Fibroblast of lung (primary cell): ENCODE data around the gene RAB3GAP1. TPM values are rescaled to one million over a fixed set of nuclear protein-coding genes. Genes with fewer than 3 reads are reported as not detected.

Experiments
- DNase-seq, 2 donors: peaks; one replicate each; pipeline versions ENCODE4 v3.0.0 to v3.0.0-alpha.2; 2010; ENCODE audit warnings: low read depth in 2 of 2
- H2AFZ ChIP-seq: 2 replicates; pipeline ENCODE4 v1.5.1; 2012; ENCODE audit warnings: low read length, control low read depth, inconsistent platforms
- H3K27ac ChIP-seq: 2 replicates; pipeline ENCODE4 v1.5.1; 2011; ENCODE audit warnings: low read length, control low read depth; ENCODE audit not compliant: insufficient read depth
- H3K27me3 ChIP-seq: 2 replicates; pipeline ENCODE4 v1.5.1; 2011; ENCODE audit warnings: mild to moderate bottlenecking, low read length; ENCODE audit not compliant: control insufficient read depth, insufficient read depth
- H3K36me3 ChIP-seq: 2 replicates; pipeline ENCODE4 v1.5.1; 2011; ENCODE audit warnings: low read length; ENCODE audit not compliant: control insufficient read depth, insufficient read depth
- H3K4me1 ChIP-seq: 2 replicates; pipeline ENCODE4 v1.5.1; 2011; ENCODE audit warnings: low read length; ENCODE audit not compliant: control insufficient read depth, insufficient read depth; ENCODE audit errors: extremely low read depth
- H3K4me2 ChIP-seq: 2 replicates; pipeline ENCODE4 v1.5.1; 2011; ENCODE audit warnings: low read length, control low read depth; ENCODE audit not compliant: insufficient read depth; ENCODE audit errors: extremely low read depth
- H3K4me3 ChIP-seq, 4 experiments: fragments of 200-600 bp in 1 of 4; sonication (generic) in 1 of 4; replicated peaks in 1 of 4; 2 replicates each; pipeline ENCODE4 v1.5.1; 2011 to 2016; ENCODE audit warnings: low read length in 4 of 4, low read depth in 3 of 4, mild to moderate bottlenecking in 3 of 4, control low read depth in 2 of 4, inconsistent platforms in 1 of 4, mixed read lengths in 1 of 4; ENCODE audit not compliant: insufficient read depth in 1 of 4; ENCODE audit errors: control extremely low read depth in 1 of 4
- H3K79me2 ChIP-seq: 2 replicates; pipeline ENCODE4 v1.5.1; 2012; ENCODE audit warnings: mild to moderate bottlenecking, low read length, inconsistent platforms; ENCODE audit not compliant: control insufficient read depth, insufficient read depth
- H3K9ac ChIP-seq: 2 replicates; pipeline ENCODE4 v1.5.1; 2011; ENCODE audit warnings: mild to moderate bottlenecking, low read length, control low read depth; ENCODE audit not compliant: insufficient read depth
- H3K9me3 ChIP-seq: 2 replicates; pipeline ENCODE4 v1.5.1; 2012; ENCODE audit warnings: low read depth, low read length; ENCODE audit not compliant: control insufficient read depth, insufficient read depth
- H4K20me1 ChIP-seq: 2 replicates; pipeline ENCODE4 v1.5.1; 2011; ENCODE audit warnings: low read length; ENCODE audit not compliant: control insufficient read depth, insufficient read depth; ENCODE audit errors: extremely low read depth
- CTCF ChIP-seq, 2 donors: IDR thresholded peaks in 1 of 2; conservative IDR thresholded peaks in 1 of 2; 1 replicate in 1 of 2; 2 replicates in 1 of 2; pipeline ENCODE4 v1.5.1; 2011 to 2012; ENCODE audit warnings: low read length in 2 of 2, control low read depth in 1 of 2, inconsistent platforms in 1 of 2, low read depth in 1 of 2, mild to moderate bottlenecking in 1 of 2
- EZH2 ChIP-seq: IDR thresholded peaks from 2 replicates; pipeline ENCODE4 v1.5.1; 2012; ENCODE audit warnings: low read length, control low read depth, mild to moderate bottlenecking; ENCODE audit errors: missing control alignments
- polyA plus RNA-seq, 2 donors: library from polyadenylated mRNA; depleted of rRNA in 1 of 2; stranded (reverse) in 1 of 2; unstranded in 1 of 2; fragments of >200 nt; gene quantifications; 2 replicates each; pipeline ENCODE4 v1.2.1, GENCODE V29; 2011 to 2012; ENCODE audit warnings: missing spikeins in 1 of 2
- total RNA-seq: library from RNA; depleted of rRNA; stranded (reverse); fragments of >200 nt; gene quantifications from 2 replicates; pipeline ENCODE4 v1.2.1, GENCODE V29; 2014

RAB3GAP1 gene
- total and polyA plus RNA-seq, 2 donors (not counting 1 experiment from before 2014, with no cell fraction given) = 42.4 to 82.6 TPM

- peak in 1 of 2 donors; percentile 26 for DNase-seq
- H3K27ac ChIP-seq = no peak overlapping the region
- H3K9ac ChIP-seq = no peak overlapping the region
- peaks cover 2% of the 10 kb centered on the region for H3K36me3 ChIP-seq
- no peak overlapping the region for H3K4me2 ChIP-seq
- no peaks in the 10 kb centered on the region for H4K20me1 ChIP-seq
- no peaks in the 10 kb centered on the region for H3K9me3 ChIP-seq
- TF ChIP-seq EZH2 (no peak), CTCF (conservative IDR thresholded peaks at IDR 0.05 in 1 of 2, IDR thresholded peaks at IDR 0.05 in 1 of 2; ENCODE audit: low read depth in 1 of 2, low read length in 2 of 2) (no peak)
- H3K79me2 ChIP-seq = no peaks in the 10 kb centered on the region
- H3K4me1 ChIP-seq = no peaks in the 10 kb centered on the region
- no peak overlapping the region for H2AFZ ChIP-seq
- no peak overlapping the region for H3K4me3 ChIP-seq
- H3K27me3 ChIP-seq = no peaks in the 10 kb centered on the region
Observed at GRCh38 chr2:135124924-135125886, 73.1 kb downstream of the RAB3GAP1 start.

GRCh38 chr2:135125940-135126339, 73.8 kb downstream of the RAB3GAP1 start:
- Histone ChIP-seq H3K36me3 (peaks cover 2% of the 10 kb centered on the region), H3K27me3 (no peaks in the 10 kb centered on the region), H3K4me2 (no peak overlapping the region), H3K4me1 (no peaks in the 10 kb centered on the region), H3K9me3 (no peaks in the 10 kb centered on the region), H4K20me1 (no peaks in the 10 kb centered on the region), H3K4me3 (no peak overlapping the region), H3K27ac (no peak overlapping the region), H2AFZ (no peak overlapping the region), H3K9ac (no peak overlapping the region), H3K79me2 (no peaks in the 10 kb centered on the region)
- DNase-seq = no peak
- TF ChIP-seq CTCF (conservative IDR thresholded peaks at IDR 0.05 in 1 of 2, IDR thresholded peaks at IDR 0.05 in 1 of 2; ENCODE audit: low read depth in 1 of 2, low read length in 2 of 2) (no peak), EZH2 (no peak)

GRCh38 chr2:135130751-135131150, 78.7 kb downstream of the RAB3GAP1 start:
- no peak overlapping the region for H3K27ac ChIP-seq
- peaks cover 3% of the 10 kb centered on the region for H3K36me3 ChIP-seq
- H3K4me1 ChIP-seq = no peaks in the 10 kb centered on the region
- H4K20me1 ChIP-seq = no peaks in the 10 kb centered on the region
- no peaks in the 10 kb centered on the region for H3K27me3 ChIP-seq
- no peak overlapping the region for H3K4me3 ChIP-seq
- H3K9ac ChIP-seq = no peak overlapping the region
- H3K9me3 ChIP-seq = no peaks in the 10 kb centered on the region
- no peak for DNase-seq
- H3K79me2 ChIP-seq = no peaks in the 10 kb centered on the region
- H2AFZ ChIP-seq = no peak overlapping the region
- TF ChIP-seq CTCF (conservative IDR thresholded peaks at IDR 0.05 in 1 of 2, IDR thresholded peaks at IDR 0.05 in 1 of 2; ENCODE audit: low read depth in 1 of 2, low read length in 2 of 2) (no peak), EZH2 (no peak)
- H3K4me2 ChIP-seq = no peak overlapping the region
